Ecto neural progenitor cell (in vitro differentiated cells): Measurements from ENCODE around the gene STK25.
"Not testable (repeated sequence)": the region's sequence is repeated elsewhere in the genome, so short reads cannot be mapped to it uniquely, and the experiment has no call there.

Experiments used
- DNase-seq: peaks from one replicate; pipeline ENCODE4 v3.0.0-alpha.2; 2018; ENCODE audit warnings: low spot score

STK25 gene

GRCh38 chr2:241507430-241508239, 749 bp downstream of the STK25 start:
- DNase-seq = peak; percentile 80

GRCh38 chr2:241506793-241507429, 1.5 kb downstream of the STK25 start:
- DNase-seq = no peak

DNA sequence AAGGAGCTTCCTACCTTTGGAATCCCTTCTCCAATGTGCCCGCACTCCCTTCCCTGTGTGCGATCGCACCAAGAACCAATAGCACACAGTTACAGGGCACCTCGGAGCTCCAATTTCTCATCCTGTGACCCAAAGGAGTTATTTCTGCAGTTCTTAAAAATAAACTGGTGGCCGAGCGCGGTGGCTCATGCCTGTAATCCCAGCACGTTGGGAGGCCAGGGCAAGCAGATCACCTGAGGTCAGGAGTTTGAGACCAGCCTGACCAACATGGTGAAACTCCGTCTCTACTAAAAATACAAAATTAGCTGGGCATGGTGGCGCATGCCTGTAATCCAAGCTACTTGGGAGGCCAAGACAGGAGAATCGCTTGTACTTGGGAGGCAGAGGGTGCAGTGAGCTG, 2.1 kb downstream of the STK25 start:
- not testable (repeated sequence) for DNase-seq

DNA sequence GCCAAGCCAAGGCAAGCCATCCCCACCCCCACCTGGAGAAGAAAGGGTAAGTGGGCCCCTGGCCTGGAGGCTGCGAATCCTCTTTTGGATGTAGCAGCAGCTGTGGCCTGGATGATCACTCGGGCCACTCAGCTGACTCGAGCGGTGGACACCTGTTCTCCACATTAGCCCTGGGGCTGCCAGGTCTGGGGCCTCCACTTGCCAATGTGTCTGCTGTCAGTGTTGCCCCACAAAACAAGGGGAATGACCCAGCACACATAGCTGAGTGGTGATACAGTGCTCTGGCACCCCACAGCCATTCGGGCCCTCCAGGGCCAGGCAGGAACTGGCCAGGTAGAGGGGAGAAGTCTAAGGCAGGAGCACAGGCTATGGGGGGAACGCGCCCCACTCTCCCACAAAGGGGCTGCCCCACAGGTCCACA, 2.6 kb downstream of the STK25 start:
- DNase-seq = no peak

GRCh38 chr2:241505086-241505780, 3.2 kb downstream of the STK25 start:
- no peak for DNase-seq

GRCh38 chr2:241503776-241504392, 4.5 kb downstream of the STK25 start:
- no peak for DNase-seq

DNA sequence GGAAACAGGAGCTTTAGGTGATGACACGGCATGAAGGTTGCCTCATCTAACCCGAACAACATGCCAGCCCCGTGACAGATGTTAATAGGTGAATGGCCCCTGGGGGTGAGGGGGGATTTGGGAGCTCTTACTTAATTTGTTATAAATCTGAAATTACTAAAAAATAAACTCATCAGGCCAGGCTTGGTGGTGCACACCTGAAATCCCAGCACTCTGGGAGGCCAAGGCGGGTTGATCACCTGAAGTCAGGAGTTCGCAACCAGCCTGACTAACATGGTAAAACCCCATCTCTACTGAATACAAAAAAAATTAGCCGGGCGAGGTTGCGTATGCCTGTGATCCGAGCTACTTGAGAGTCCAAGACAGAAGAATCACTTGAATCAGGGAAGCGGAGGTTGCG, 6.1 kb downstream of the STK25 start:
- no peak for DNase-seq

DNA sequence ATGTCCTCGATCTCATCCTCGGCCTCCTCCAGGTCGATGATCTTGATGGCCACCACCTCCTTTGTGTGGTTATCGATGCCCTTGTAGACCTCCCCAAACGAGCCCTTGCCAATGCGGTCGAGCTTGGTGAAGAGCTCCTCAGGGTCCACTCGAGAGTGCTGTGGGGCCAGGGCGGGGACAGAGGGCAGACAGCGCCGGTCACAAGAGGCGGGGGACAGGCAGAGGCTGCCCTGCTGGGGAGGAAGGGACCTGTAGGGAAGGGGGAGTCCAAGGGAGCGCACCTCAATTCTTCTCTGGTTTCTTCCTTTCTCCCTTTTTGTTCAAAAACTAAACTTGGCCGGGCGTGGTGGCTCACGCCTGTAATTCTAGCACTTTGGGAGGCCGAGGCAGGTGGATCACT, 6.8 kb downstream of the STK25 start:
- no peak for DNase-seq

DNA sequence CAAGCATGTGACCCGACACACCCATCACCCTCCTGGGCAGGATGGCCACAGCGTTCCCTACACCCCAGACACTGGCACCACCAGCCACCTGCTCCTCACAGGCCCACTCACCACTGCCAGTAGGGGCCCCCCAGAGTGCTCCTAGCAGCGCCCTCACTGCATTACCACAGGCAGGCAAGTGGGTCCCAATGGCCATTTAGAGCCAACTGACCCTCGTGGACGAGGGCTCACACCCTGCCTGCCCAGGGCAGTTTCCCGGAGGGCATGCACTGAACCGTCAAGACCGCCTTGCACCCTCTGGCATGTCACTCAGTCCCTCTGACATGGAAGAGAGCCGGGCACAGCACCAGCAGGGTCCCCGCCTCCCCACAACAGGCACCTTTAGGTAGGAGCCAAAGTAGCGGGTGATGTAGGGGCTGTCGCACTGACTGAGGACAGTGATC, 7.3 kb downstream of the STK25 start:
- DNase-seq = no peak

DNA sequence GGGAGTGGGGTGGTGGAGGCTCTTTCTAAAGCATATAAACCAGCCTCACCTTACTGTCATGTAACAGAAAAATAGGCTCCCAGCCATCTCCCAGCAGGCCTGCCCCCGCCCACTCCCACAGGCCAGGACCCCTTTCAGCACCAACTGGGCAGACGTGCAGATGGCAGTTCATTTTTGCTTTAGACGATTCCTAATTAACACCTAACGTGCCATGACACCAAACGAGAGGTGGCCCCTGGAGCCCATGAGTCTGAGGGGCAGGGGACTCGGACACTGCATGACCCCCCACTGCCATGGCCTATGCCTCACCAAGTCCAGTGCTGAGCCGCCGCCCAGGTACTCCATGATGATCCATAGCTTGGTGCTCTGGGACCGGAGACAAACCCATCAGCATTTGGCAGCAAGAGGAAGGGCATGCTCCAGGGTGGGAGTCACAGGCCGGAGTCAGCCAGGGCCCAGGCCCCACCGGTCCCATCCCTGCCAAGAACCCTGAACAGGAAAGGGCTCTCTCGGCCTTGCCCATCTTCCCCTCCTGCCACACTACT, 7.9 kb downstream of the STK25 start:
- DNase-seq = no peak

- no peak for DNase-seq
These were observed 8.4 kb downstream of the STK25 start for GRCh38 chr2:241500016-241500415.

DNA sequence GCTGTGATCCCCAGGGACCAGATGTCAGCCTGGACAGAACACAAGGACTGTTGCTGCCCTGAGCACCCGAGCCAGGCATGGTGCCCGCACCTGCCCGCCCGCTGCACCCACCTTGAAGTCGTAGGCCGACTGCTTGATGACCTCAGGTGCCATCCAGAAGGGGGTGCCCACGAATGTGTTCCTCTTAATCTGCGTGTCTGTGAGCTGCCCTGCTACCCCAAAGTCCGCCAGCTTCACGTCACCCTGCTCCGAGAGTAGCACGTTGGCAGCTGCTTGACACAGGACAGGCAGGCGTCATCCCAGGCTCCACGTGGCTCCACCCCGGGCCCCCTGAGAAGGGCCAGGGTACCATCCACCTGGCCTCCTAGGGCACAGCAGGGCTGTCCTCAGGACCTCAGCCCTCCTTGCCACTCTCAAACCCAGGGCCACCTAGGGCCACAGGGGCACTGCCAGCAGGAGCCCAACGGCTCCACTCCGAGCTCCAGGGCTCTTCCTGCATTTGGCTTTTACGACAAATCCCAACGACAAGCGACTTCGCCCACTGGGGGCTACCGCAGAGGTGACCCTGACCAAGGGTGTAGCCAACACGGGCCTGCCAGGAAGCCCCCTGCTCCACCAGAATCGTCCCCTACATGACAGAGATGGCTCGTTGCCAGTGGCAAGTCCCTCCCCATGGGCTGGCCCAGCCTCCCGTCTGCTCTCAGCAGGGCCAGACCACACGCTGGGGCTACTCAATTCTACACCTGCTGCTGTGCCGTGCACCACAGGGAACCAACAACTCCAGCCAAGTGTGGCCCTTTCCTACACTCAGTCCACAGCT, 9.0 kb downstream of the STK25 start:
- no peak for DNase-seq

DNA sequence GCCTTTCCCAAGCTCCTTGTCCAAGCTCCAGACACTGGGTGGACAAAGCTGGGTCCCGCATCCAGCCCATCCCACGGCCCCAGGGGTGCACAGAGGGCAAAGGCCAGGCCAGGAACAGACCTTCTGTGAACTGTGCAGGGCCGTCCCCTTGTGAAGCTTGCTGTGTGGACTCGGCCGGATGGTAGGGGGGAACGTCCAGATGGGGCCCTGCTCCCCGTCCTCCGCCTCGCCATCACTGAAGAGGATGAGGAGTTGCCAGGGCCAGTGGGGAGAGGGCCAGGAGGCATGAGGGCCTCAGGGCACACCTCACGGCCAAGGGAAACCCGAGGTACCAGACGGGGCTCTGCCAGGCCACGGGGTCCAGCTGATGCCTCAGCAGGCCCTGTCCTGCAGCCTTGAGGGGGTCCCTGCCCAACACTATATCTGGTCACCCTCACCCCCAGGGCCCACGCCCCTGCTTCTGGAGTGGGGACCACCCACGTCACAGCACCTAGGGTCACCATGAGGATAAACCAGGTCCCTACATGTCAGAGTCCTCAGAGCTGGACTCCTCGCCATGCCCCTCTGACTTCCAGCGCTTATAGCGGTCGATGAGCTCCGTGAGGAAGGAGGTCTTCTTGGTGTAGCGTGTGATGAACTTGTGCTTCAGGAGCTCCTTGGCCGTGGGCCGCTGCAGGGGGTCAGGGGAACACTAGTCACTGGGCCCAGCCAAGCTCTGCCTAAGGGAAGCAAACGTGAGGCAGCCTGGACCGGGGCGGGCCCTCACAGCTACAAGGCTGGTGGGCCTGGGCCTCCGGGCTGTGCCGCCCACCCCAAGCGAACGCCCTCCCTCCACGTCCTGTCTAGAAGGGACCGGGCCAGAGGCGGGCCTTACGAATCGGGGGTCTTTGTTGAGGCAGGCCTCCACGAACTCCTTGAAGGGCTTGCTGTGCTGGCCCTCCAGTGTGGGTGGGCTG, 10.0 kb downstream of the STK25 start:
- no peak for DNase-seq

GRCh38 chr2:241496904-241497877, 11.2 kb downstream of the STK25 start:
- no peak for DNase-seq

GRCh38 chr2:241496003-241496707, 12.2 kb downstream of the STK25 start:
- DNase-seq = no peak

DNA sequence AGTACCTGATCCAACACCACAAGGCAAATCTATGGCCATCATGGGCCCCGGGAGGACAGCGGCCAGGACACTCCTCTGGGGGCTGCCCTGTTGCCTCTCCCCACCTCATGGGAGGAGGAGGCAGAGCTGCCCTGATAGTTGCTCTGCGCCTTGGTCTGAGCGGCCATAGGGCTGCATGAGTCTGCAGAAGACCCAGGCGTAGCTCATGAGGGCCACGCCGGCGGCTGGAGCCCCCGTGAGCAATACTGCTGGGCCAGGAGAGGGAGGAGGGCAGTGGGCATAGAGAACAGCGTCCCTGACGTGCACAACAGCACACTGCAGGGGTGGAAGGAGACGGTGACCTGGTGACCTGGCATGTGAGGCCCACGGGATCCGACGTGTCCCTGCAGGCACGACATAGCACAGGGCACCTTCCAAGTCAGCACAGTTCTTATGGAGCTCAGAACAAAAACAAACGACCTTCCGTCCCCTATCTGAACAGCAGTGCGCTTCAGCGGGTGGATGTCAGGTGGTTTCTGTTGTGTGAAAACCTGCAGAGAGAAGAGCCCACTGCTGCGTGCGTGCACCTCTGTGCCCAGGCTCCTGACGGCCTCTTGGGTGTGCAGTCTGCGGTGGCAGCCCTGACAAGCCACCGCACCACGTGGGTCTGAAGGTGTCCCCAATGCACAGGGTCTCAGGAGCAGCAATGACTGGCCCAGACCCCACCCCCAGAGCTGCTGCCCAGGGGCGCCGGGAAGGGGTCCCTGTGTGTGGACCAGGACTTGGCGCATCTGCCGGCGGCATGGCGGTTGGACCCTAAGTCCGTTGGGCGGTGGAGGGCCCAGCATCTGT, 13.0 kb downstream of the STK25 start:
- DNase-seq = no peak

GRCh38 chr2:241494311-241494908, 14.0 kb downstream of the STK25 start:
- DNase-seq = no peak
